ENCODE results near the gene MOCS2. TPM values are rescaled to one million over a fixed set of nuclear protein-coding genes. Genes with fewer than 3 reads are reported as not detected.

MOCS2 gene
- total RNA-seq, 1 experiment from 2014 or later, result 23.6 TPM

- H3K27ac ChIP-seq, result no peak overlapping the region
- H2AFZ ChIP-seq, result no peak overlapping the region
- TF ChIP-seq CTCF (conservative IDR thresholded peaks at IDR 0.05), result no peak
- no peak for TF ChIP-seq EZH2 (IDR thresholded peaks at IDR 0.05; ENCODE audit: low read depth)
- H3K79me2 ChIP-seq (ENCODE audit: low read depth), result no peaks in the 10 kb centered on the region
- no peak for DNase-seq
- no peak overlapping the region for H3K4me2 ChIP-seq
- CTCF ChIA-PET, result no interaction called here
- POLR2A ChIA-PET (ENCODE audit: unreplicated experiment), result no interaction called here
- no peaks in the 10 kb centered on the region for H4K20me1 ChIP-seq (ENCODE audit: insufficient read depth)
- H3K27me3 ChIP-seq (ENCODE audit: insufficient read depth, low read depth), result no peaks in the 10 kb centered on the region
- peaks cover 61% of the 10 kb centered on the region for H3K36me3 ChIP-seq (ENCODE audit: low read depth)
- H3K9me3 ChIP-seq (ENCODE audit: insufficient read depth, low read depth), result no peaks in the 10 kb centered on the region
- no peaks in the 10 kb centered on the region for H3K9me2 ChIP-seq (ENCODE audit: insufficient read depth)
- peaks cover 16% of the 10 kb centered on the region for H3F3A ChIP-seq (ENCODE audit: insufficient read depth, low read depth)
- no TSS peak for BruUV-seq (replicated peaks)
- intact Hi-C loops (cut with micrococcal nuclease; ENCODE audit: unreplicated experiment), result no loop called here
- H3K4me1 ChIP-seq (replicated peaks; ENCODE audit: insufficient read depth), result no peaks in the 10 kb centered on the region
- no peak overlapping the region for H3K4me3 ChIP-seq
Measured at GRCh38 chr5:53084546-53085255, 24.9 kb downstream of the MOCS2 start.

GRCh38 chr5:53083927-53084326, 25.6 kb downstream of the MOCS2 start:
- Histone ChIP-seq H3K4me3 (no peak overlapping the region), H3K27me3 (ENCODE audit: insufficient read depth, low read depth) (no peaks in the 10 kb centered on the region), H3K36me3 (ENCODE audit: low read depth) (peaks cover 61% of the 10 kb centered on the region), H3F3A (ENCODE audit: insufficient read depth, low read depth) (peaks cover 12% of the 10 kb centered on the region), H3K9me3 (ENCODE audit: insufficient read depth, low read depth) (no peaks in the 10 kb centered on the region), H3K4me1 (replicated peaks; ENCODE audit: insufficient read depth) (no peaks in the 10 kb centered on the region), H3K4me2 (no peak overlapping the region), H3K9me2 (ENCODE audit: insufficient read depth) (no peaks in the 10 kb centered on the region), H2AFZ (no peak overlapping the region), H3K27ac (no peak overlapping the region), H3K79me2 (ENCODE audit: low read depth) (no peaks in the 10 kb centered on the region), H4K20me1 (ENCODE audit: insufficient read depth) (no peaks in the 10 kb centered on the region)
- ChIA-PET CTCF (no interaction called here), POLR2A (ENCODE audit: unreplicated experiment) (no interaction called here)
- BruUV-seq (replicated peaks), result no TSS peak
- no peak for TF ChIP-seq EZH2 (IDR thresholded peaks at IDR 0.05; ENCODE audit: low read depth)
- no peak for TF ChIP-seq CTCF (conservative IDR thresholded peaks at IDR 0.05)
- no peak for DNase-seq
- intact Hi-C loops (cut with micrococcal nuclease; ENCODE audit: unreplicated experiment), result no loop called here

GRCh38 chr5:53080271-53080670, 29.3 kb downstream of the MOCS2 start:
- H3K79me2 ChIP-seq (ENCODE audit: low read depth), result no peaks in the 10 kb centered on the region
- intact Hi-C loops (cut with micrococcal nuclease; ENCODE audit: unreplicated experiment), result no loop called here
- ChIA-PET CTCF (no interaction called here), POLR2A (ENCODE audit: unreplicated experiment) (no interaction called here)
- no peak for DNase-seq
- H3K27ac ChIP-seq, result no peak overlapping the region
- H2AFZ ChIP-seq, result no peak overlapping the region
- H4K20me1 ChIP-seq (ENCODE audit: insufficient read depth), result no peaks in the 10 kb centered on the region
- no peaks in the 10 kb centered on the region for H3K27me3 ChIP-seq (ENCODE audit: insufficient read depth, low read depth)
- H3K36me3 ChIP-seq (ENCODE audit: low read depth), result peaks cover 48% of the 10 kb centered on the region
- no peaks in the 10 kb centered on the region for H3K9me2 ChIP-seq (ENCODE audit: insufficient read depth)
- peaks cover 18% of the 10 kb centered on the region; the same call in 1 of the 2 replicates for H3F3A ChIP-seq (ENCODE audit: insufficient read depth, low read depth)
- H3K4me2 ChIP-seq, result no peak overlapping the region
- H3K9me3 ChIP-seq (ENCODE audit: insufficient read depth, low read depth), result no peaks in the 10 kb centered on the region
- H3K4me3 ChIP-seq, result no peak overlapping the region
- H3K4me1 ChIP-seq (replicated peaks; ENCODE audit: insufficient read depth), result no peaks in the 10 kb centered on the region
- TF ChIP-seq EZH2 (IDR thresholded peaks at IDR 0.05; ENCODE audit: low read depth) (no peak), CTCF (conservative IDR thresholded peaks at IDR 0.05) (no peak)
- no TSS peak for BruUV-seq (replicated peaks)
